LNCAP (cell line): ENCODE results near the gene RABGEF1.

Experiments used
- TF ChIP-seq, protein P1 (sequence below): fragments of 450-650 bp; IDR thresholded peaks from 2 replicates; pipeline ENCODE4 v1.5.1; 2017; ENCODE audit warnings: mild to moderate bottlenecking

Gene RABGEF1

DNA sequence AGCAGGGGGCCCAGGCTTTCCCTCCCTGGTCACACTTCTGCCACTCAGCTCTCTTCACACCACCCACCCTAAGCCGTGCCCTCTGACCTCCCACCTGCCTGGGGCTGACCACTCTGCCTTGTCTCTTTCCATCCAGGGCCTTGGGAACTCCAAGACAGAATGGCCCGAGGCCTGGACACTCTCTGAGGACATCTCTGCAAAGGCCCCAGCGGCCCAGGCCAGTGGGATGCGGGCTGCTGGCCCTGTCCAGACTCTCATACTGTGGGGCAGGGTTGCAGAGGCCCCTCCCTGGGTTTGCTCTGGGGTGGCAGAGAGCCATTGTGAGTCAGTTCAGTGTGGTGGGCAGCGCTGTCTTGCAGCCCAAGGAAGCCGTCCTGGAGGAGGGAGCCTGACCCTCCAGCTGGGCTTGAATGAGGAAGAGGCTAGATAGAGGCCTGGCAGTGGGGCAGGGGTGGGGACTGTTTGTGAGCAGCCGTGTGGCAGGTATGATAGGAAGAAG, 39.9 kb upstream of the RABGEF1 start:
- TF ChIP-seq, protein P1, sequence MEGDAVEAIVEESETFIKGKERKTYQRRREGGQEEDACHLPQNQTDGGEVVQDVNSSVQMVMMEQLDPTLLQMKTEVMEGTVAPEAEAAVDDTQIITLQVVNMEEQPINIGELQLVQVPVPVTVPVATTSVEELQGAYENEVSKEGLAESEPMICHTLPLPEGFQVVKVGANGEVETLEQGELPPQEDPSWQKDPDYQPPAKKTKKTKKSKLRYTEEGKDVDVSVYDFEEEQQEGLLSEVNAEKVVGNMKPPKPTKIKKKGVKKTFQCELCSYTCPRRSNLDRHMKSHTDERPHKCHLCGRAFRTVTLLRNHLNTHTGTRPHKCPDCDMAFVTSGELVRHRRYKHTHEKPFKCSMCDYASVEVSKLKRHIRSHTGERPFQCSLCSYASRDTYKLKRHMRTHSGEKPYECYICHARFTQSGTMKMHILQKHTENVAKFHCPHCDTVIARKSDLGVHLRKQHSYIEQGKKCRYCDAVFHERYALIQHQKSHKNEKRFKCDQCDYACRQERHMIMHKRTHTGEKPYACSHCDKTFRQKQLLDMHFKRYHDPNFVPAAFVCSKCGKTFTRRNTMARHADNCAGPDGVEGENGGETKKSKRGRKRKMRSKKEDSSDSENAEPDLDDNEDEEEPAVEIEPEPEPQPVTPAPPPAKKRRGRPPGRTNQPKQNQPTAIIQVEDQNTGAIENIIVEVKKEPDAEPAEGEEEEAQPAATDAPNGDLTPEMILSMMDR, result no peak

DNA sequence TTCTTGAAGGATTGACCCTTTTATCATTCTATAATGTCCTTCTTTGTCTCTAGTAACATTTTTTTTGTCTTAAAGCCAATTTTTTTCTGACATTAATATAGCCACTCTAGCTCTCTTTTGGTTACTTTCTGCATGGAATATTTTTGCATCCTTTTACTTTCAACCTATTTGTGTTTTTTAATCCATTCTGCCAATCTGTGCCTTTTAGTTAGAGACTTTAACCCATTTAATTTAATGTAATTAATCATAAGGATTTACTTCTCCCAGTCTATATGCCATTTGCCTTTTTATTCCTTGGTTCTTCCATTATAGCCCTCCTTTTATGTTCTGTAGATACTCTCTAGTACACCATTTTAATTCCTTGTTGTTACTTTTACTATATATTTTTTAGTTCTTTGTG, 32.7 kb upstream of the RABGEF1 start:
- TF ChIP-seq, protein P1, result no peak

DNA sequence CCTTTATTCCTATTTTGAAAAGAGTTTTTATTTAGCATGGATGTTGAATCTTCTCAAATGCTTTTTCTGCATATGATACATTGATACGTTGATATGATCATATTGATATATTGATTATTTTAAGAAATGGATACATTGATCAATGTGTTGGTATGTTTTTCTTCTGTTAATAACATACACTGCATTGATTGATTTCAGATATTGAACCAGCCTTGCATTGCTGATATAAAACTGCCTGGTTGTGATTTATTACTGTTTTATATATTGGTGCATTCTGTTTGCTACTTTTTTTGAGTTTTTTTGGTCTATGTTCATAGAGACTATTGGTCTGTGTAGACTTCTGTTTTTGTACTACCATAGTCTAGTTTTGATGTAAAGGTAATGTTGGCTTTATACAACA, 26.8 kb upstream of the RABGEF1 start:
- TF ChIP-seq, protein P1, result no peak

DNA sequence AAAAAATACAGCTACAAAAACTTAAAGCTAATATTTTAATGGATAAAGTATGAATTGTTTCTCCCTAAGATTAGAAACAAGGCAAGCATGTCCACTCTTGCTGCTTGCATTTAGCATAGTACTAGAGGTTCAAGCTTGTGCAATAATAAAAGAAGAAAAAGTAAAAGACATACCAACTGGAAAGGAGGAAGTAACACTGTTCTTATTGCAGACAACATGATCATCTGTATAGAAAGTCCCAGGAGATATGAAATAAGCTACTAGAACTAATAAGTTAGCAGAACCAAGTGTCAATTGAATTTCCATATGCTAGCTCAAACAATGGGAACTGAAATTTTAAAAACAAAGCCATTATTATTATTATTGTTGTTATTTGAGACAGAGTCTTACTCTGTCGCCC, 20.0 kb upstream of the RABGEF1 start:
- TF ChIP-seq, protein P1, result no peak

DNA sequence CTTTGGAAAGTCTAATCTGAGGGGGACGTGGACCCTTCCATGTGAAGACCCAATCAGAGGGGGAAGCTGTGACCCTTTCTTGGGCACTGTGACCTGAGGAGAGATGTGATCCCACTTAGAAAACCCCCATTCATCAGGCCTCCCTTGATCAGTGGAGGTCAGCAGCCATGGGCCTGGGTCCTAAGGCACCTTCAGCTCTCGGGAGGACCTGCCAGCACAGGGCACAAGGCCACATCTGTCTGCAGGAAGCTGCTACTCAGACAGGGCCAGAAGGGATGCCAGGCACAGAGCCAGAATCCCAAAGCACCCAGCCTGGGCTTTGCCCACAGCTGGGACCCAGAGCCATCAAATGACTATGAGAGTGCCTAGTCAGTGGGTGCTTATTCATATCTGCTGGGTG, 14.7 kb upstream of the RABGEF1 start:
- TF ChIP-seq, protein P1, result no peak

DNA sequence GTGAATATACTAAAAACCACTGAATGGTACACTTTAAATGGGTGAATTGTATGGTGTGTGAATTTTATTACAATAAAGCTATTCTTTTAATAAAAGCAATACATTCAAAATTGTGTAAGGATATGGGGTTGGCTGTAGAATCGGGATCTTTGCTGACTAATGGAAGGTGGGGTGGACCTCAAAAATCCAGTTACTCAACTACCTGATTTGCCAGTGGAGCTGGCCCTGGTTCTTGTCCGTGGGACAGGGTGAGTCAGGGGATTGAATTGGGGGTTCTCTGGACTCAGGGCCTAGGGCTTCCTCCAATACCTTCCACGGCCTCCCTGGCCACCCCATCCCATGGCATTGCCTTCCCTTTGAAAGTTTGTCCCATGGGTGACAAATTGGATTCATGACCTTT, 13.5 kb upstream of the RABGEF1 start:
- TF ChIP-seq, protein P1, result no peak

DNA sequence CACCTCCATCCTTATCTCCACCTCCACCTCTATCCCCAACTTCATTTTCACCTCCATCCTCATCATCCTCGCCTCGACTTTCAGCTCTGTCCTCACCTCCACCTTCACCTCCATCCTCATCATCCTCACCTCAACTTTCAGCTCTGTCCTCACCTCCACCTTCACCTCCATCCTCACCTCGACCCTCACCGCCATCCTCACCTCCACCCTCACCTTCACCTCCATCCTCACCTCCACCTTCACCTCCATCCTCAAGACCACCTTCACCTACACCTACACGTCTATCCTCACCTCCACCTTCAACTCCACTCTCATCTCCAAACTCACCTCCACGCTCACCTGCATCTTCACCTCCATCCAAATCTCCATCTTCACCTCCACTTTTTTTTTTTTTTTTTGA, 12.0 kb upstream of the RABGEF1 start:
- TF ChIP-seq, protein P1, result no peak

DNA sequence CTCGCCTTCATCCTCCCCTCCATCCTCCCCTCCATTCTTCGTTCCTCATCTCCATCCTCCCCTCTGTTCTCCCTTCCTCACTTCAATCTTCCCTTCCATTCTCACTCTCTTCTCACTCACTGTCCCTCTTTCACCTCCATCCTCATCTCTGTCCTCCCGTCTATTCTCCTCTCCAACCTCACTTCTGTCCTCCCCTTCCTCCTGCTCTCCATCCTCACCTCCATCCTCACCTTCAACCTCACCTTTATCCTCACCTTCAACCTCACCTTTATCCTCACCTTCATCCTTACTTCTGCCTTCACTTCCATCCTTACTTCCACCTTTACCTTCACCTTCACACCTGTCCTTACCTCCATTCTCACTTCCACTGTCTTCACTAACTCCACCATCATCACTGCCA, 11.3 kb upstream of the RABGEF1 start:
- TF ChIP-seq, protein P1, result no peak
